Smooth muscle cell (in vitro differentiated cells): ENCODE results near the gene SLC19A1. TPM values are rescaled to one million over a fixed set of nuclear protein-coding genes. Genes with fewer than 3 reads are reported as not detected.

Experiments
- DNase-seq: peaks from one replicate; lab custom pipeline; 2025; ENCODE audit not compliant: unreplicated experiment; lab: John Stamatoyannopoulos, UW
- H2AFZ ChIP-seq: fragments of 200-600 bp; sonication (generic); 2 replicates; pipeline ENCODE4 v1.6.0; 2016; ENCODE audit warnings: antibody characterized with exemption, low read depth, mild to moderate bottlenecking
- H3F3A ChIP-seq: fragments of 200-600 bp; sonication (generic); 2 replicates; pipeline ENCODE4 v1.6.0; 2017; ENCODE audit warnings: antibody characterized with exemption, low read depth
- H3K27ac ChIP-seq: fragments of 200-600 bp; sonication (generic); 2 replicates; pipeline ENCODE4 v1.5.1; 2016; ENCODE audit warnings: low read depth, mild to moderate bottlenecking
- H3K27me3 ChIP-seq: fragments of 200-600 bp; sonication (generic); 2 replicates; pipeline ENCODE4 v1.6.1; 2016; ENCODE audit warnings: low read depth, mild to moderate bottlenecking
- H3K36me3 ChIP-seq: fragments of 200-600 bp; sonication (generic); 2 replicates; pipeline ENCODE4 v1.5.1; 2016; ENCODE audit warnings: low read depth
- H3K4me1 ChIP-seq: fragments of 200-600 bp; sonication (generic); 2 replicates; pipeline ENCODE4 v1.5.1; 2016; ENCODE audit warnings: low read depth
- H3K4me2 ChIP-seq: fragments of 200-600 bp; sonication (generic); 2 replicates; pipeline ENCODE4 v1.6.0; 2016; ENCODE audit warnings: mild to moderate bottlenecking
- H3K4me3 ChIP-seq: fragments of 200-600 bp; sonication (generic); 2 replicates; pipeline ENCODE4 v1.5.1; 2016; ENCODE audit warnings: mild to moderate bottlenecking
- H3K79me2 ChIP-seq: fragments of 200-600 bp; sonication (generic); 2 replicates; pipeline ENCODE4 v1.6.0; 2016; ENCODE audit warnings: low read depth, mild to moderate bottlenecking
- H3K9ac ChIP-seq: fragments of 200-600 bp; sonication (generic); 2 replicates; pipeline ENCODE4 v1.6.0; 2016; ENCODE audit warnings: low read depth
- H3K9me3 ChIP-seq: fragments of 200-600 bp; sonication (generic); replicated peaks from 2 replicates; pipeline ENCODE4 v1.5.1; 2016; ENCODE audit warnings: low read depth
- H4K20me1 ChIP-seq: fragments of 200-600 bp; sonication (generic); 2 replicates; pipeline ENCODE4 v1.6.0; 2016; ENCODE audit warnings: low read depth
- CTCF ChIP-seq: fragments of 200-600 bp; sonication (generic); IDR thresholded peaks from 2 replicates; pipeline ENCODE4 v1.5.1; 2017; ENCODE audit warnings: borderline replicate concordance, mild to moderate bottlenecking, antibody characterized with exemption; ENCODE audit not compliant: insufficient read depth, poor library complexity, severe bottlenecking
- WGBS: methylation state at CpG from one replicate; pipeline ENCODE4 v1.1.7; 2016; ENCODE audit warnings: low lambda C conversion rate; 5-methylcytosine and 5-hydroxymethylcytosine counted together
- polyA plus RNA-seq: library from polyadenylated mRNA; unstranded; fragments of >200 nt; fragmentation: Nextera tagmentation; extraction: Ambion mirVana; gene quantifications from 2 replicates; pipeline ENCODE4 v1.2.1, GENCODE V29; 2016
- total RNA-seq: library from RNA; depleted of rRNA; stranded (reverse); fragments of >200 nt; gene quantifications from 2 replicates; pipeline ENCODE4 v1.2.3, GENCODE V29; 2014

SLC19A1 gene
- total and polyA plus RNA-seq, 2 experiments from 2014 or later, result 2.3 to 33.2 TPM

- Histone ChIP-seq H3K4me1 (no peaks in the 10 kb centered on the region), H2AFZ (no peak overlapping the region), H3K9me3 (no peaks in the 10 kb centered on the region), H3K4me2 (no peak overlapping the region), H3K27ac (no peak overlapping the region), H3K4me3 (no peak overlapping the region), H4K20me1 (peaks cover 6% of the 10 kb centered on the region), H3F3A (no peaks in the 10 kb centered on the region), H3K9ac (no peak overlapping the region), H3K36me3 (no peaks in the 10 kb centered on the region), H3K79me2 (no peaks in the 10 kb centered on the region), H3K27me3 (no peaks in the 10 kb centered on the region)
- WGBS, result 91% methylated on average over 6 of the region's 13 CpGs
- TF ChIP-seq CTCF, result no peak
- no peak for DNase-seq
These were observed 35.3 kb downstream of the SLC19A1 start for GRCh38 chr21:45506836-45507522.

GRCh38 chr21:45506241-45506817 lies 35.9 kb downstream of the SLC19A1 start:
- Histone ChIP-seq H3K9me3 (no peaks in the 10 kb centered on the region), H3K27me3 (no peaks in the 10 kb centered on the region), H3K4me3 (no peak overlapping the region), H4K20me1 (peaks cover 6% of the 10 kb centered on the region), H3K4me1 (no peaks in the 10 kb centered on the region), H2AFZ (no peak overlapping the region), H3K27ac (no peak overlapping the region), H3F3A (no peaks in the 10 kb centered on the region), H3K79me2 (no peaks in the 10 kb centered on the region), H3K9ac (no peak overlapping the region), H3K36me3 (no peaks in the 10 kb centered on the region), H3K4me2 (no peak overlapping the region)
- no peak for DNase-seq
- no peak for TF ChIP-seq CTCF
- WGBS, result 93% methylated on average over 22 of the region's 22 CpGs

- no peaks in the 10 kb centered on the region for H3K36me3 ChIP-seq
- H3K4me1 ChIP-seq, result no peaks in the 10 kb centered on the region
- no peak overlapping the region for H3K4me3 ChIP-seq
- H3K9me3 ChIP-seq, result no peaks in the 10 kb centered on the region
- no peaks in the 10 kb centered on the region for H3K79me2 ChIP-seq
- no peaks in the 10 kb centered on the region for H3K27me3 ChIP-seq
- no peaks in the 10 kb centered on the region for H3F3A ChIP-seq
- no peak overlapping the region for H3K9ac ChIP-seq
- H3K27ac ChIP-seq, result no peak overlapping the region
- TF ChIP-seq CTCF, result no peak
- DNase-seq, result no peak
- WGBS, result 95% methylated on average over 26 of the region's 33 CpGs
- no peak overlapping the region for H3K4me2 ChIP-seq
- no peak overlapping the region for H2AFZ ChIP-seq
- peaks cover 6% of the 10 kb centered on the region for H4K20me1 ChIP-seq
These were observed 36.7 kb downstream of the SLC19A1 start for GRCh38 chr21:45505416-45506021.
